HG03565 (cell line): Measurements from ENCODE around the gene RALBP1.
A peak's percentile ranks its signal among the peaks of the same experiment; 100 is the strongest.

Source experiments
- ATAC-seq: cut with Tn5 transposase; IDR thresholded peaks from one replicate; pipeline ENCODE4 v1.9.1; 2021; ENCODE audit warnings: mild to moderate bottlenecking, moderate library complexity; ENCODE audit not compliant: unreplicated experiment

The RALBP1 gene

GRCh38 chr18:9507565-9508088 is 32.3 kb downstream of the RALBP1 start:
- no peak for ATAC-seq

DNA sequence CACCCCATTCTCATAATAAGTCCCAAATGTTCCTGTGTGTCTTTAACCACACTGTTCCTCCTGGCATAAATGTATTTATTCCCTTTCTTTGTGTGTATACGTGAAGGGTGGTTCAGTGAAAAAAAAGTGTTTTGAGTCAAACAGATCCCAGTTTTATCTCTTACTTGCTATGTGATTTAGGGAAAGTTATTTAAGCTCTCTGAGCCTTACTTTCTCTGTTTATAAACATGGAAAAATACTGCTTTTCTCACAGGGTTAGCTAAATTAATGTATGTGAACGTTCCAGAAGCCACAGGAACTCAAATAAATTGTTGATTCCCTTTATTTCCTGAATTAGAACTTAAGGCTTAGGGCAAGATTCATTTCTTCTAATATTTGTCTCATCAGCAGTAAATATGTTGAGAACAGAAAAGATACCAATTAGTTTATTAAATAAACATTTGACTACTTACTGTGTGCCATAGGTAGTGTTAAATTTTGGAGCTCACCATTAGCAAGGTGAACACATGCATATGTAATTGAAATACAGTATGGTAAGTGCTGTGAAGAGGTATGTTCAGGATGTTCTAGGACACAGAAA is 33.2 kb downstream of the RALBP1 start:
- ATAC-seq: no peak

- no peak for ATAC-seq
These were observed 38.7 kb downstream of the RALBP1 start for GRCh38 chr18:9513971-9514512.

DNA sequence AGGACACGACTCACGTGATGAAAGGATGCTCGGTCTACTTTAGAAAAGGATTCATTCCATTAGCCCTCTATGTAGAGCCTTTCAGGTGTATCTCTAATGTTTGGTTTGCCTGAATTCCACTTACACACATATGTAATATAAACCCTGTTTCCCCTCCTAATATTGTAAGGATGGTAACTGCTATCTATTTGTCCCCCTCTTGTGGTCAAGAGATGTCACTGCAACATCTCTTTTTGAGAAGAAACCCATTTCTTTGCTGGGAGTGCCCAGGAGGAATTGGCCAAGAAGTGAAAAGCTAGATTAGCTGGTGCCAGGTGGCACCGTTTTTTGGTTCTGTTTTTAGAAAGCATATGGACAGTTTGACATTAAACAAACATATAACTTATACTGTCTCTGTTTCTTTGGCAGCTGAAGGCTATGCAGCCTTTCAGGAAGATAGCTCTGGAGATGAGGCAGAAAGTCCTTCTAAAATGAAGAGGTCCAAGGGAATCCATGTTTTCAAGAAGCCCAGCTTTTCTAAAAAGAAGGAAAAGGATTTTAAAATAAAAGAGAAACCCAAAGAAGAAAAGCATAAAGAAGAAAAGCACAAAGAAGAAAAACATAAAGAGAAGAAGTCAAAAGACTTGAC is 41.2 kb downstream of the RALBP1 start:
- ATAC-seq: no peak

GRCh38 chr18:9517869-9518268 is 42.6 kb downstream of the RALBP1 start:
- peak; percentile 44 for ATAC-seq

- no peak for ATAC-seq
These were observed 44.1 kb downstream of the RALBP1 start for GRCh38 chr18:9519399-9519798.

DNA sequence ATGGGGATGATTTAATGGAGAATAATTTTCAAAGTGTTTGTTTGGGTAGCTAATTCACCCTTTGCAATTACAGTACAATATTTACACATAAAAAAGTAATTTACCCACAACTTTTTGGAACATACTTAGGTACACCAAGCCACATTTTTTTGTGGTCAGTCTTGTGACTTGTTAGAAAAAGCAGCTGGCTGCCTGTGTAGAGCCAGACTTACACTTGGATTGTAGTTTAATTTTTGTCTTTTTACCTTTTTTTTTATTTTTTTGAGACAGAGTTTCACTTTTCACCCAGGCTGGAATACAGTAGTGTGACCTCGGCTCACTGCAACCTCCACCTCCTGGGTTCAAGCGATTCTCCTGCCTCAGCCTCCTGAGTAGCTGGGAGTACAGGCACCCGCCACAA is 45.4 kb downstream of the RALBP1 start:
- ATAC-seq: no peak

GRCh38 chr18:9521770-9522169 is 46.5 kb downstream of the RALBP1 start:
- no peak for ATAC-seq

GRCh38 chr18:9522952-9523351 is 47.6 kb downstream of the RALBP1 start:
- no peak for ATAC-seq

- no peak for ATAC-seq
These were observed 51.1 kb downstream of the RALBP1 start for GRCh38 chr18:9526458-9526857.

- ATAC-seq: no peak
These were observed 55.1 kb downstream of the RALBP1 start for GRCh38 chr18:9530226-9531009.

DNA sequence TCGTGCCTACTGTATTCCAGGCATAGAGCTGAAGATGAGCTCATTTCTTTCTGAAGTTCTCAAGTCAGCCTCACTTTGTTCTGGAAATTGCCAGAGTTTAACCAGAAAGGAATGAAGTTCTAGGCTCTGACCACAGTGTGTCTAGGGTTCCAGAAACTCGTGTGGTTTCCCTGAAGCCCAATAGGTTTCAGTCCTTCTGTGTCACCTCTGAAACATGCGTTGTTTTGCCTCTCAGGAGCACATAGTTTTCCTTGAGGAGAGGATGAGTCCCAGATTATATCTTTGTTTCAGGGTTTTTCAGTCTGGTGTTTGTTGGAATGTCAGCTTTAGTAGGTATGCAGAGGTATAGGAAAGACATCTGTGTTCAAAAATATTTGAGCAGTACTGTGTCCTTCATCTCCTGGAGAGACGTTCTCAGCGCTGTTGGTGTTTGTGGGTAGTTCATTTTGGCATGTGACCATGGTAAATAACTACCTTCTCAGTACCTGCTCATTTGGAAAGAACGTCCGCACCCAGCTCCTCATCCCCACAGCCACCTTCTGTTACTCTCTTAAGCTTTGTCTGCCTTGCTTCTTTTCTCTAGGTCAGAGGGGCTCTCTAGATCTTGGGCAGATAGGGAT is 56.6 kb downstream of the RALBP1 start:
- ATAC-seq: no peak

DNA sequence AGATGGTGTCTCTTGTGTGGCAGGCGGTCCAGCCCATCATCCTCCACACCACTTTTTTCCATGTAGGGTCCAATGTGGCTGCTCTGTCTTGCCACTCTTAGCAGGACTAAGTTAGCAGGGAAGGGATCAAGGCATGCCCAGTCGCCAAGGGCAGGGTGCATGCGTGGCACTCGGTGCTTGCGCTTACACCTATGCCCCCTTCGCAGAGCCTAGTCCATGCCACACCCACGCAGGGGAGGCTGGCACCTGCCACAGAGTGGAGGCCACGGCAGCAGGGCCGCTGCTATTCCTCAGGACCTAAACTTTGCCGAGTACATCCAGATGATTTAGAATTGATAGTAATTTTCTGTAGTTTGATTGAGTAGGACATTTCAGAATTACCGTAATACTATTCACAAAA is 59.5 kb downstream of the RALBP1 start:
- no peak for ATAC-seq

DNA sequence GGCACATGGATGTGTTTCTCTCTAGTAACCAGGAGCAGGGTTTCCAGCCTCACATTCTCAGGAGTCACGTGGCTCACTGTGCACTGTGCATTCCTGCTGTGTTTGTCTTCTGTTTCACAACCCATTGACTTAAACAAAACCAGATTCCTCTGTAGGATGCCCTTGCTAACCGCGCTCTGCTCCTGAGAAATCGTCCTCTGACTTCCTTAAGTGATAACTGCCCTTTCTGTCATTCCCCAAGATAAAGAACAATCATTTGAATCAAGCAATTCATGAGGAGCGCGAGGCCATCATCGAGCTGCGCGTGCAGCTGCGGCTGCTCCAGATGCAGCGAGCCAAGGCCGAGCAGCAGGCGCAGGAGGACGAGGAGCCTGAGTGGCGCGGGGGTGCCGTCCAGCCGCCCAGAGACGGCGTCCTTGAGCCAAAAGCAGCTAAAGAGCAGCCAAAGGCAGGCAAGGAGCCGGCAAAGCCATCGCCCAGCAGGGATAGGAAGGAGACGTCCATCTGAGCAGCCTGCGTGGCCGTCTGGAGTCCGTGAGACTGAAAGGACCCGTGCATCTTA is 60.2 kb downstream of the RALBP1 start:
- no peak for ATAC-seq

DNA sequence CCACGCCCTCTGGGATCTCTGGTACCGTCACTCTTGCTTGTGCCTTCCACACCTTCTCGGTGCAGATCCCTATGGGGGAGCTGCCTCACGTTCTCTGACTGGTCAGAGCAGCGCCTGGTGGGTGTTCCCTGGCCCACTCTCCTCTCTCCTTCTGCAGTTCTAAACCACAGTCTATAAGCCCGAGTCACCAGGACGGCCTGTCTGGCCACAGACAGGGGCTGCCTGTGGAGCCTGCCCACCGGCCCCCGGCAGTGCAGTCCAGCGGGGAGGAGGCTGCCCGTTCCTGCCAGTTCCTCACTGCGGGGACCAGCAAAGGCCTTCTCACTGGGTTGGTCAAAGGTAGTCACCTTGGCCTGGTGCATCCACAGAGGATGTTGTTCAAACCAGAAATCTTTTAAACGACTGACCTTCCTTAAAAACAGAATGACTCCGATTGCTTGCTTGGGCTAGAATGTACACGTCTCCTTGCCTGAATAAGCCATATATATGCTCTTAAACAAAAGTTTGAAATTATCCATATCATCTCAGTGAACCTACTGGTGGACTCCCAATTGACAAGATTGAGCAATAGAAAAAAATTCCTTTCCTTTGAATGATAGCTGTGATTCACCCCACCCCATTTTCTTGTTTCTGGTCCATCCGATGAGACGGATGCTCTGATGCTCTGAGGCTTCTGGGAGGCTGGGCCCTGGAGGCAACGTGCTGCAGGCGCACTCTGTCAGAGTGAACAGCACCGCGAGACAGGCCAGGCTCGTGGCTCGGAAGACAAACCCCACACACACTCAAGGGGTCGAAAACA is 61.2 kb downstream of the RALBP1 start:
- ATAC-seq: no peak

GRCh38 chr18:9537677-9538076 is 62.4 kb downstream of the RALBP1 start:
- no peak for ATAC-seq

DNA sequence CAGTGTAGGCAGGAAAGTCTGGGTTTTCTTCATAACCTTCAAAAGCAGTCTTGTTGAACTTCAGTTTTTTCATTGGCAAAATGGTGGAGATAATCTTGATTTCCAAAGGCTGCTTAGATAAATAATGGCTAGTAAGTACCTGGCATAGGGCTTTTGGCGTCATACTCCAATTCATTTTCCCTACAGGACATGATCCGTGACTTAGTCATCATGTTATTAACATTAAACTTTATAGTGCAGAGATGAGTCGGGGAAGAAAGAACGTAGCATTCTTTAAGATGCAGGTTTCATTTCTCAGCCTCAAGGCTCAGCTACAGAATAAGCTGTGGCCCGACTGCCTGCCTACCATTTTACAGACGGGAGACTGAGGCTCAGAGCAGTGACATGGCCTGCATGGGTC is 64.0 kb downstream of the RALBP1 start:
- no peak for ATAC-seq

DNA sequence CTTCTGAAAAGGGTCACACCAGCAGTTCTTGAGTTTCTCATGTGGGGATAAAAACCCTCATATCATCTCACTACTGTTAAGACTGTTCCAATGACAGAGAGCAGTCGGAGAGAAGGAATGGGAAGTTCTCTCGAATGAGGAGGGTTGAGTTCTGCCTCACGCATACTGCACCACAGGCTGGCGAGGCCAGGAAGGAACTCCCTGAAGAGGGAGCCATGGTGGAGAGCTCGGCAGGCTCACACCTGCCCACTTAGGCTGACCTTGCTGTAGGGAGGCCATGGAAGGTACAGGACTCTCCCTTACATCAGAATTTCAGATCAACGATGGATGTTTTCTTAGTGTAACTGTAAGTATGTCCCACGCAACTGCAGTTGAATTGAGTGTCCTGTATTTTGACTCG is 64.6 kb downstream of the RALBP1 start:
- ATAC-seq: no peak

- no peak for ATAC-seq
These were observed 67.6 kb downstream of the RALBP1 start for GRCh38 chr18:9542924-9543323.

GRCh38 chr18:9545029-9545428 is 69.7 kb downstream of the RALBP1 start:
- ATAC-seq: no peak
